Uterus (tissue), 2 donors: Measurements from ENCODE around the gene IL17D.

ENCODE experiments used
- POLR2A ChIP-seq, 2 donors: fragments of 450-650 bp; IDR thresholded peaks; one replicate each; pipeline ENCODE4 v1.6.1; 2016; ENCODE audit warnings: antibody characterized with exemption in 2 of 2, mild to moderate bottlenecking in 1 of 2, moderate library complexity in 1 of 2
- TF ChIP-seq, protein P1 (sequence below), 4 experiments: fragments of 200-600 bp in 2 of 4; fragments of 450-650 bp in 2 of 4; sonication (generic) in 2 of 4; IDR thresholded peaks; one replicate each; pipeline ENCODE4 v1.5.1; 2016 to 2019; ENCODE audit warnings: antibody characterized with exemption in 4 of 4, mild to moderate bottlenecking in 2 of 4, moderate library complexity in 1 of 4

DNA sequence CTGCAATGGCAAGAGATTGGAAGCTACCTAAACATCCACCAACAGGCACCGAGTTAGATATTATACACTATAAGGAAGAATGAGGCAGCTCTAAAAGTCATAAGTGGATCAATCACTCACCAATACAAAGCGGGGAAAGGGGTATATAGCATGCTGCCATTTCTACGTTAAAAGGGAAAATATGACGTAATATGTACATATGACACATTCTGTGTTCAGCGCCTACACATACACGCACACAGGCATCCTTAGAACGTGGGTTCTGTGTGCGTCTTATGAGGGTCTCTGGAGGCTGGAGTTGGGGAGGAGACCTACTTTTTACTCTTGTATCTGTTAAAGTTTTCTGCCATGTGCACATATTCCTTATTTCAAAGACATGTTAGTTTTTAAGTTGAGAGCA, 5.9 kb downstream of the IL17D start:
- TF ChIP-seq, protein P1, sequence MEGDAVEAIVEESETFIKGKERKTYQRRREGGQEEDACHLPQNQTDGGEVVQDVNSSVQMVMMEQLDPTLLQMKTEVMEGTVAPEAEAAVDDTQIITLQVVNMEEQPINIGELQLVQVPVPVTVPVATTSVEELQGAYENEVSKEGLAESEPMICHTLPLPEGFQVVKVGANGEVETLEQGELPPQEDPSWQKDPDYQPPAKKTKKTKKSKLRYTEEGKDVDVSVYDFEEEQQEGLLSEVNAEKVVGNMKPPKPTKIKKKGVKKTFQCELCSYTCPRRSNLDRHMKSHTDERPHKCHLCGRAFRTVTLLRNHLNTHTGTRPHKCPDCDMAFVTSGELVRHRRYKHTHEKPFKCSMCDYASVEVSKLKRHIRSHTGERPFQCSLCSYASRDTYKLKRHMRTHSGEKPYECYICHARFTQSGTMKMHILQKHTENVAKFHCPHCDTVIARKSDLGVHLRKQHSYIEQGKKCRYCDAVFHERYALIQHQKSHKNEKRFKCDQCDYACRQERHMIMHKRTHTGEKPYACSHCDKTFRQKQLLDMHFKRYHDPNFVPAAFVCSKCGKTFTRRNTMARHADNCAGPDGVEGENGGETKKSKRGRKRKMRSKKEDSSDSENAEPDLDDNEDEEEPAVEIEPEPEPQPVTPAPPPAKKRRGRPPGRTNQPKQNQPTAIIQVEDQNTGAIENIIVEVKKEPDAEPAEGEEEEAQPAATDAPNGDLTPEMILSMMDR (IDR thresholded peaks at IDR 0.05), result no peak
- no peak for TF ChIP-seq POLR2A (IDR thresholded peaks at IDR 0.05)
